Adipose tissue (tissue), 3 donors: ENCODE data around the gene MPV17. TPM values are rescaled to one million over a fixed set of nuclear protein-coding genes. Genes with fewer than 3 reads are reported as not detected.
"Not testable (repeated sequence)": the region's sequence is repeated elsewhere in the genome, so short reads cannot be mapped to it uniquely, and the experiment has no call there.

Source experiments
- H3K27ac ChIP-seq: one replicate; pipeline ENCODE4 v1.5.1; 2013; ENCODE audit warnings: low read depth, low read length
- WGBS, 3 donors: extraction: QIAGEN DNeasy Blood & Tissue Kit; methylation state at CpG; one replicate each; pipeline ENCODE4 v1.1.7; 2013; 5-methylcytosine and 5-hydroxymethylcytosine counted together
- polyA plus RNA-seq, 3 donors: library from polyadenylated mRNA; stranded (reverse); fragments of 200-250 nt; gene quantifications; one replicate each; pipeline ENCODE4 v1.2.3, GENCODE V29; 2013
- donor health status: healthy with polysubstance abuse.
- donor health status: Bipolar disorder and iron deficiency.
- donor health status: healthy.

Gene MPV17
- polyA plus RNA-seq, 3 donors = 39.8 to 103 (median 76.3) TPM

DNA sequence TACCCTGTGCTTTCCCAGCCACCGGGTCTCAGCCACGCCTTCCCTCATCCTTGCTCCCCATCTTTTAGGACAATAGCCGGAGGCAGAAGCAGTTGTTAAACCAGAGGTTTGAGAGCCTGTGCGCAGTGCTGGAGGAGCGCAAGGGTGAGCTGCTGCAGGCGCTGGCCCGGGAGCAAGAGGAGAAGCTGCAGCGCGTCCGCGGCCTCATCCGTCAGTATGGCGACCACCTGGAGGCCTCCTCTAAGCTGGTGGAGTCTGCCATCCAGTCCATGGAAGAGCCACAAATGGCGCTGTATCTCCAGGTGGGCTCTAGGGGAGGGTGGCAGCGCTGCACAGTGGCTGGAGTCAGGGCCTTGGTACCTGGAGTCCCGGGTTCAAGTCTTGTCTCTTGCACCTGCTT lies 17.4 kb downstream of the MPV17 start:
- H3K27ac ChIP-seq = no peak overlapping the region
- whole genome bisulfite sequencing, 3 donors = 88 to 91% (median 88%) methylated on average over 16 of the region's 16 CpGs

DNA sequence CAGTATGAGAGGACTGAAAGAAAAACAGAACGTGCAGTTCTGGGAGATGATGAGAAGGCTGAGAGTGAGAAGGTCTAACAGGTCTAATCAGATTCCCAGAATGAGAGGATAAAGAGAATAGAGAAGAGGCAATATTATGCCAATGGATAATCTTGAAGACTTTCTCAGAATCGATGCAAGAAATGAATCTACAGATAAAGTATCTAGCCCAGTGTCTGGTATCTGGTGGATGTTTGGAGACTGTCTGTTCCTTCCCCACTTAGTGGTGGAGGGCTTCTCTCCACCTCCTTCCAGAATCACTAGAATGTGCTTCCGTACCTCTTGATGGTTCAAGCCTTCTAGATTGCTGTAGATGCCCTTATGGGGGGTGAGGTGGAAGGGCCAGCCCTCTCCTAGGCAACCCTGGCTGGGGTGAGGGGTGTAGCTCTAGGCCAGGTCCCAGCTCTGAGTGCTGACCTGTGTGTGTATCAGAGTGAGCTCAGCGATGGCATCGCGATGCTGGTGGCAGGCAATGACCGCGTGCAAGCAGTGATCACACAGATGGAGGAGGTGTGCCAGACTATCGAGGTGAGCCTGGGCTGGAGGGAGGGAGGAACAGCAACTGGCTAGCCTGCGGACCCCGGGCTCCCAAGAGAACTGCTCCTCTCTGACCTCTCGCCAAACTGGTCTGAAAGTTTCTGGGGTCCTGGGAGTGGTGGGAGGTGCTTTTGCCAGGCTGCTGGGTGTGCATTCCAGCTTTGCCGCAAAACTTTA lies 18.2 kb downstream of the MPV17 start:
- 86 to 91% (median 89%) methylated on average over 13 of the region's 13 CpGs for WGBS, 3 donors
- H3K27ac ChIP-seq = no peak overlapping the region

DNA sequence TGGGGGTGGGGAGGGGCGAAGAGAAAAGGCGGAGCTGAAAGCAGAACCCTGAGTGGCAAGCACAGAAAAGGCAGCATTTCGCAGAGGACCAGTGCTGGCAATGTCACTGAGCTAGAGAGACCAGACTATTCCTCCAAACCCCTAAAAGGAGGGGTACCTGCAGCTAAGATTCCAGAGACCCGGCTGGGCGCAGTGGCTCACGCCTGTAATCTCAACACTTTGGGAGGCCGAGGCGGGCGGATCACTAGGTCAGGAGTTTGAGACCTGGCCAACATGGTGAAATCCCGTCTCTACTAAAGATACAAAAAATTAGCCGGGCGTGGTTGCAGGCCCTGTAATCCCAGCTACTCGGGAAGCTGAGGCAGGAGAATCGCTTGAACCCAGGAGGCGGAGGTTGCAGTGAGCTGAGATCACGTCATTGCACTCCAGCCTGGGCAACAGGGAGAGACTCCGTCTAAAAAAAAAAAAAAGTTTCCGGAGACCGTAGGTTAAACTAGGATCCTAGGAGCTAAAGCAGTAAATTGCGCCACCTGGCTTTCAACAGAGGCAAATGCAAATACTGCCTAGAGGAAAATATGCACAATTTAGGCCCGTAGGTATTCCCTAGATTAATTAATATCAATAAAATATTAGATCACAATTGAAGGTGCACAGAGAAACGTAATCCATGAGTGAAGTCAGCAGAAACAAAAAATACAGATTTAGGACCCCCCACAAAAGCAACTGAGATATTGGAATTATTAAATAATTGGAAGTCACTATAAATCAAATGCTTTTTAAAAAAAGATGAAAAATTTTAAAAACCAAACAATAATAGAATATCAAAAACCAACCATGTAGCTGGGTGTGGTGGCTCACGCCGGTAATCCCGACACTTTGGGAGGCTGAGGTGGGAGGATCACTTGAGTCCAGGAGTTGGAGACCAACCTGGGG lies 19.5 kb downstream of the MPV17 start:
- 20 to 23% (median 22%) methylated on average over 25 of the region's 25 CpGs for WGBS, 3 donors
- no peak overlapping the region for H3K27ac ChIP-seq

DNA sequence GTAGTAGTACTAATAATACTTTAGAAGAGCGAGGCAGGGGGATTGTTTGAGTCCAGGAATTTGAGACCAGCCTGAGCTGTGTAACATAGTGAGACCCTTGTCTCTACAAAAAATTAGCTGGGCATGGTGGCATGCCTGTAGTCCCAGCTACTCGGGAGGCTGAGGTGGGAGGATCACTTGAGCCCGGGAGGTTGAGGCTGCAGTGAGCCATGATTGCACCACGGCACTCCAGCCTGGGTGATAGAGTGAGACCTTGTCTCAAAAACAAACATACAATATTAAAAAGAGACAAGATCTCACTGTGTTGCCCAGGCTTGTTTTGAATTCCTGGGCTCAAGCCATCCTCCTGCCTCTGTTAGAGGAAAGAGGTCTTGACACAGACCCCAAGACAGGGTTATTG lies 22.3 kb downstream of the MPV17 start:
- WGBS, 3 donors = 81 to 91% (median 86%) methylated on average over 4 of the region's 4 CpGs
- H3K27ac ChIP-seq = not testable (repeated sequence)

DNA sequence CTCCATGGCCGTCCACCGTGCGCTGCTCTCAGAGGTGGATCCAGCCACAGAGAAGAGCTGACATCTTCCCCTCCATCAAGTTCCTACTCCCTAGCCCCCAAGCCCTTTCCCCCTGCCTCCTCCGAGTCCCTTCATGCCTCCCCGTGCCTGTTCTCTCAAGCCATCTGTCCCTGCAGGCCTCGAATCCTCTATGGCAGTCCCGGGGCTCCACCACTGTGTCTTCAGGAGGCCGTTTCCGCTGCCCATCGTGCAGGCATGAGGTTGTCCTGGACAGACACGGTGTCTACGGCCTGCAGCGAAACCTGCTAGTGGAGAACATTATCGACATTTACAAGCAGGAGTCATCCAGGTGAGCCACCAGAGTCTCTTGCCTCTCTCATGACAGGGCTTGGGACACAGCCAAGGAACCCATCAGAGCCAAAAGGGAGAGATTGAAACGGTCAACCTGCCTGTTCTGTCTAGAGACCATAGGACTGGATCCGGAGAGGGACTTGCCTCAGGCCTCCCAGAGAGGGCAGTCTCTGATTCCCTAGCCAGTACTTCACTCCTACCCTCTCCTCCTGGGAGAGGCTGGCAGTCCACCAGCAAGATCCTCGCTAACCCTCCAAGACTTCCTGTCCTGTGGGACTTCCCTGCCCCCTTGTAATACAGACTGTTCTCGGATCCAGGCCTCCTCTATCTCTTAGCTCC lies 24.4 kb downstream of the MPV17 start:
- no peak overlapping the region for H3K27ac ChIP-seq
- 77 to 86% (median 83%) methylated on average over 18 of the region's 18 CpGs for WGBS, 3 donors

DNA sequence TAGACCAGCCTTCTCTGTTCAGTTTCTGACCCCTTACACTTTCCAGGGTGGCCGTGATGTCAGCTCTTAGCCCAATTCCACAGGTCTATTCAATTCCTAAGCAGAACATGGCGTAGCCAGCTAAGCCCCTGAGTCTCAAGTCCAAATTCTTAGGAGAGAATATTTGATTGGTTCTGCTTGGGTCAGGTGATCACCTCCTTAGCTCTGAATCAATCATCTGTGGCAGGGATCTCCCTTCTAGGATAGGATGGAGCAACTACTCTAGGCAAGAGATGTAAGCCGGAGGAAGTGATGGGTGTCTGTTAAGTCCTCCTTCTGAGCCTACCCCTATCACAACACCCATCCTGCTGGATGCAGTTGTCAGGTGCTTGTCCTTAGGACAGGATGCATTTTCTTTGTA lies 25.7 kb downstream of the MPV17 start:
- 75 to 91% (median 86%) methylated on average over 3 of the region's 3 CpGs for WGBS, 3 donors

DNA sequence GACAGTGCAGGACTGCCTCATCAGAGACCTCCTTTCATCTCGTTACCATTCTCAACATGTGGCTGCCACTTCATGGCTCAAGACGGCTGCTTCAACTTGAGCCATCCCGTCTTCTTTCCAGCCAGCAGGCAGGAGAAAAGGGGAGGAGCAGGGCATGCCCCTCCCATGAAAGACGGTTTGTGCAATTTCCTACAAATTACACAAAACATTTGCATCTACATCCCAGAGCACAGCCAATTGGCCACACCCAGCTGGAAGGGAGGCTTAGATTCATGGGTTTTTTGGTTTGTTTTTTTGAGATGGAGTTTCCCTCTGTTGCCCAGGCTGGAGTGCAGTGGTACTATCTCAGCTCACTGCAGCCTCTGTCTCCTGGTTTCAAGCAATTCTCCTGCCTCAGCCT lies 26.4 kb downstream of the MPV17 start:
- 41 to 56% (median 46%) methylated on average over 4 of the region's 4 CpGs for WGBS, 3 donors
- no peak overlapping the region for H3K27ac ChIP-seq

More for the DNA sequence above, 25.7 kb downstream of the MPV17 start:
- no peak overlapping the region for H3K27ac ChIP-seq

DNA sequence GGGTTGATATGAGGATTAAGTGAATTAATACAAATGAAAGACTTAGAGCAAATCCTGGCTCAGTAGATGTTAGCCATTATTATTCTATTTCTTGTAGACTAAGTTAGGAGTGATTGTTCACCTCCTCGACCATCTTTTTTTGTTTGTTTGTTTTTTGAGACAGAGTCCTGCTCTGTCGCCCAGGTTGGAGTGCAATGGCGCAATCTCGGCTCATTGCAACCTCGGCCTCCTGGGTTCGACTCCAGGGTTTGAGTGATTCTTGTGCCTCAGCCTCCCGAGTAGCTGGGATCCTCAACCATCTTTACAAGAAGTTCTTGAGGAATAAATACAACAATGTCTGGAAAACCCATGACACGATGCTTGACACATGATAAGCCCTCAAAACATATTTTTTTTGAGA lies 28.0 kb downstream of the MPV17 start:
- no peak overlapping the region for H3K27ac ChIP-seq
- WGBS, 3 donors = 82 to 91% (median 85%) methylated on average over 8 of the region's 8 CpGs

DNA sequence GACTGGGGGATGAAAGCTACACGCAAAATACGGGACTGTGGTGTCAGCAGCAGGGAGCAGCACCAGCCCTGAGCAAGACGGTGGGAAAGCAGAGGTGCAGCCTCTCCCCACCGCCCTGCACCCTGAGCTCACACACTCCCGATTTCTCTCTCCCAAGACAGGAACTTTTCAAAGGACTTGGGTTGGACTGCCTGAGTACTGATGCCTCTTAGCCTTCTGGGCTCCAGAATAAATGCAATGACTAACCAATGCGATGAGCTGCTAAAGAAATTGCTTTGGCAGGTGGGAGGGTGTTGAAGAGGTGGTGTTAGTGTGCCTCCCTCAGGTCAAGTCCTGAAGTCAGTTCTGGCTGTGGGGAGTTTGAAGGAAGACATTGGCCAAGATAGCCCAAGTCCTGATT lies 31.0 kb downstream of the MPV17 start:
- WGBS, 3 donors = 41 to 58% (median 53%) methylated on average over 6 of the region's 6 CpGs

DNA sequence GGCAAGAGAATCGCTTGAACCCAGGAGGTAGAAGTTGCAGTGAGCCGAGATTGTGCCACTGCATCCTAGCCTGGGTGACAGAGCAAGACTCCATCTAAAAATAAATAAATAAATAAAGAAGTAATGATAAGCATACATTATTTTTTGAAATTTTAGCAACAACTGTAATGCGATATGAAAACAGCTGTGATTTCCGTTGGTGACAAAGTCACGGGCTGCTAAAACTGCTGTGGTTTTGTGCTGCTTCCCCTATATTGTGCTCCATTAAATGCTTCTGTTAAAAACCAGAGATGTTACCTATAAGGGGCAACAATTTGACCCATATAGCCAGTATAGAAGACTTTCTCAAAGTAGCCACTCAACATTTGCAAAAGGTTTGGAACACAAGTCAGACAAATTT lies 32.3 kb downstream of the MPV17 start:
- no peak overlapping the region for H3K27ac ChIP-seq
- WGBS, 3 donors = 64 to 87% (median 79%) methylated on average over 5 of the region's 5 CpGs

More for the DNA sequence above, 31.0 kb downstream of the MPV17 start:
- H3K27ac ChIP-seq = no peak overlapping the region

DNA sequence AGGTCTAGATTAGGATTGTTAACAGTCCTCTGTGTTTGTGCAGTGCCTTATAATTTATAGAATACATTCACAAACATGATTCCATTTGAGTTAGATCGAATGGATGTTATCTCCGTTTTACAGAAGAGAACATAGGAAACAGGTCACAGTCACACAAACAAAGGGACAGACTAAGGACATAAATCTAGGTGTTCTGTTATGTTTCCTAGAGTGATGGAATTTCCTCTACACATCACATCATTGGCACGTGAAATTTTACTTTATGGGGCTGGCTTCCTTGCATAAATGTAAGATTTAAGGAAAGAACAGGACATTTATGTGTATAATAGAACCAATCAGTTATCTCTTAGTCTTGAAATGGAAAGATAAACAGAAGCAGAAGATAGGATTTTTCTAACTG lies 34.3 kb downstream of the MPV17 start:
- H3K27ac ChIP-seq = no peak overlapping the region
- WGBS, 3 donors = 21 to 50% (median 22%) methylated on average over 3 of the region's 3 CpGs

DNA sequence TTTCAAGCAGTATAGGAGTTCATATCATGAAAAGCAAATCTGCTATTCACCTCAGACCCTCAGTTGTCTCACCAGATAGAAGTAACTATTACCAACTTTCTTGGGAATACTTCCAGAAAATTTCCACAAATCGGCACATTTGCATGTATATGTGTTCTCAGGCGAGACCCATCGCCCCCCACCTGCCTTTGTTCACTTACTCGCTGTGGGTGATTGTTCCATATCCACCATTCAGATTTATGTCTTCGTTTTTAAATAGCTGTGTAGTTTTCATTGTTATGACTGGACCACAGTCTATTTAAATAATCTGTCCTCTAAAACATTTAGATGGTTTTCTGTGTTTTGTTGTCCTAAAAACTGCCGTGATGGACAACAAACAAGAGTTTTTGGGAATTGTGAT lies 37.4 kb downstream of the MPV17 start:
- WGBS, 3 donors = 68 to 80% (median 72%) methylated on average over 6 of the region's 6 CpGs

DNA sequence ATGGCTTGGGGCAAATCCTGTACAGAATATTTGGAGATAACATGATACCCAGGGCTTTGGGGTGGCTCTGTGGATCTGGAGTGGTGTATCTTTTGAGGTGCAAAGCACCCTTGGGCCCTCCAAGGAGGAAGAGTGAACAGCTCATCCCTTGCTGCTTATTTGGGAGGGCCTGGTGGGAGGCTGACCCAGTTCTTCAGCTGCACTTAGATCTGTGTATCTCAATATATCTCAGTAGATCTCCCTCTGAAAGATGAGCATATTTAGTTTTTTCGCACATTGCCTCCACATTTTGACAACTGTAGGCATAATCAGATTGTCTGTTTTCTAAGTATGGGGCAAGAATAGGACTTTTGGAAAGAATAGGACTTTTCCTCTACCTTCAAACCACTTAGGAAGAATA lies 37.9 kb downstream of the MPV17 start:
- 82 to 94% (median 94%) methylated on average over 1 of the region's 1 CpG for WGBS, 3 donors
- H3K27ac ChIP-seq = no peak overlapping the region

More for the DNA sequence above, 37.4 kb downstream of the MPV17 start:
- H3K27ac ChIP-seq = no peak overlapping the region

DNA sequence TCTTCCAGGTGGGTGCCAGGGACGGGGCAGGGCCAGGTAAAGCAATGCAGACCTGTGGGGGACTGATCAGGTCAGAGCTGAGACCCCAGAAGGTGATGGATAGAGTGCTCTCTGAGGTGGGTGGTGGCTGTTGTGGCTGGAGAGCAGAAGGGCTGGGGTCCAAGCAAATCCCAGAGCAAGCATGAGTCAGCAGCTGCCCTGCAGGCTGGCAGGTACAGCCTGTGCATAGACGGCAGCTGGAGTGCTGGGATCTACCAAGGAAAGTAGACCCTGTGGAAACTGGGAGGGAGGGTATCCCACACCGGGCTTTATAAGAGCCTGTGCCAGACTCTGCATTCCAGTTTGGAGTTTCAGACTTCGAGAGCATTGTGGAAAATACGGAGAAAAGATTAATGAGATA lies 40.0 kb downstream of the MPV17 start:
- 36 to 44% (median 42%) methylated on average over 5 of the region's 5 CpGs for WGBS, 3 donors
- no peak overlapping the region for H3K27ac ChIP-seq

DNA sequence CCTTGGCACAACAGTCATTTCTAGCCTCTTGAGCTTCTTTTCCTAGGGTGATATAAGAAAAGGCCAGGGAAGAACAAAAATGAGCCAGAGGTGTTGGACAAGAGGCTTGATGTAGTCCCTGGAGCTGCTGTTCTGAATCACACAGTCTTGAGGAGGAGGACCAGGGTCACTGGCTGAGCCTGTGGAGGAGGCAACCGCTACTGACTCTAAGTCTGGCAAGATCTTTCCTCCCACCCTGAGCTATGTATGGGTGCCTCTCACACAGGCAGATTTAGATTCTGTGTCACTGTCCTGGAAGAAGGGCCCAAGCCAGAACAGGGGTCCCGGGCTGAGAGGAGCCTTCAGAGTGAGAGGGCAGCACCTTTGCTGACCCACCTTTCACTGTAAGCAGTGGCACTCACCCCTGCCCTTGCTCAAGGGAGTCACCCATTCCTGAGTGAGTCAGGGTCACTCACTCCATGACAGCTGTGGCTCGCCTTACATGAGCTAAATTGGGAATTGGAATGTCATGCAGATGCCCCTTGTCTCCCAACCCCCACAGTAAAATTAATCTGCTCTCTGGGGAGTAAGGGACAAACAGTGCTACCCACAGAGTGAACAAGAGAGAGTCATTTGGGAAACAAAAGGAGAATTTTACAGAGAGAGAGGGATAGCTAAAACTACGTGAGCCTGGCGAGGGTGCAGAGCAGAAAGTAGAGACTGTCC lies 40.9 kb downstream of the MPV17 start, which contains the start of gene TRIM54:
Gene TRIM54, plus strand, starts transcription at position 575 of the 705 bp plus-strand sequence. CDS start 303 bp downstream, outside the sequence.
- 62 to 73% (median 64%) methylated on average over 5 of the region's 5 CpGs for WGBS, 3 donors
- H3K27ac ChIP-seq = no peak within 1 kb of the TSS

DNA sequence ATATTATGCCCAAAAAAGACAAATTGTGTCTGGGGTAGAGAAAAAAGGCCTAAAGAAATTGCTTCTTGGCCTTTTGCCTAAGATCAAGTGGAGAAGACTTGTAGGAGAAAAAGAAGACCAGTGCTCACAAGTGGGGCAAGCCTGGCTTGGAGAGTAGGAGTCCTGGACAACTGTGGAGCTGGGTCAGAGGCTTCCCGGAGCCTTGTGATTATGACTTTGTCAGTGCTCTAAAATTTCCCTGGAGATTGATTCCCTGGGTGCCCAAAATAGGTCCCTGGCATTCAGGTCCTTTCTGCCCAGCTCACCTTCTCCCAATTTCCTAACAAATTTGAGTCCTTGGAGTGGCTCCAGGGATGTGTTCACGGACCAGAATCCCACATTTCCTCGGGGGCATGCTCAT lies 41.5 kb downstream of the MPV17 start:
- 67 to 81% (median 80%) methylated on average over 3 of the region's 3 CpGs for WGBS, 3 donors
- no peak overlapping the region for H3K27ac ChIP-seq

DNA sequence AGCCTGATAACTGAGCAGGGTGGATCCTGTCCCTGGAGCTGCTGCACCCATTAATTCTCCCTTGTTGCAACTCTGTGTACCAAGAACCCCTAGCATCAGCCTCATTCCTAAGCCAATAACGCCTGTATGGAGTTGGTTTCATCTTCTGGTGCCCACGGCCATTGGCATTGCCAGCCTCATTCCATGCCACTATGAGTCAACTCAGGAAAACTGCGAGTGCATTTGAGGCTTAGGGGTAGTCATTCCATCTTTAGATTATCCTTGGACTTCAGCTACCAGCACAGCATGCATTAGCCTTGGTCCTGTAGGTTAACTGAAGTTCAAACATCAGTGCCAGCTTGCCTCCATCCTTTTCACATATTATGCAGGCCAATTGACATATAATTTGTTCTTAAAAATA lies 42.1 kb downstream of the MPV17 start:
- WGBS, 3 donors = 62 to 87% (median 71%) methylated on average over 3 of the region's 3 CpGs
- H3K27ac ChIP-seq = no peak overlapping the region

DNA sequence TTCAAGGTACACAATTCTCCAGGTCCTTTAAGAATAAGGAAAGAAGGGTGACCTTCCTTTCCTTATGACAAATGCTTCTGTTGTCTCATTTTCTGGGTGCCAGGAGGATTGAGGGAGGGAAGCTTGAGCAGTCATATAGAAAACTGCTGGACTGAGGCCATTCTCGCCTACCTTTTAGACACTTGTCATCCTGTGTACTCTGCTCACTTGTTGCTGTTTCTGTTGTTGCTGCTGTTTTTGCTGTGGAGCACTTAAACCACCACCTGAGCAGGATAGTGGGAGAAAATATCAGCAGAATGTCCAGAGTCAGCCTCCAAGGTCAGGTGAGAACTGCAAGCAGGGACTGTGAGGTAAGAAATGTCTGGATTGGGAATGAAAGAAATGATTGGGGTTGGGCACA lies 44.9 kb downstream of the MPV17 start:
- 67 to 72% (median 68%) methylated on average over 1 of the region's 1 CpG for WGBS, 3 donors
- H3K27ac ChIP-seq = no peak overlapping the region
